Natural killer cell (primary cell): ENCODE data around the gene CDC26. TPM values are rescaled to one million over a fixed set of nuclear protein-coding genes. Genes with fewer than 3 reads are reported as not detected.
"Not testable (repeated sequence)": the region's sequence is repeated elsewhere in the genome, so short reads cannot be mapped to it uniquely, and the experiment has no call there.

ENCODE experiments used
- ATAC-seq, 3 donors: fragments of 150-1000 bp in 2 of 3; fragments of 200-7000 bp in 1 of 3; cut with Tn5 transposase; 1 replicate in 1 of 3; 2 replicates in 2 of 3; pipeline ENCODE4 v1.10.0; 2021; ENCODE audit warnings: mild to moderate bottlenecking in 2 of 3, moderate library complexity in 2 of 3
- DNase-seq, 2 donors: peaks; one replicate each; pipeline versions ENCODE4 v3.0.0 to v3.0.0-alpha.2; 2013 to 2021; ENCODE audit warnings: mixed read lengths in 1 of 2
- H3K27ac ChIP-seq: one replicate; pipeline ENCODE4 v1.5.1; 2013; ENCODE audit warnings: mild to moderate bottlenecking, low read length
- H3K27me3 ChIP-seq: one replicate; pipeline ENCODE4 v1.6.1; 2013; ENCODE audit warnings: low read length; ENCODE audit not compliant: control insufficient read depth, insufficient read depth
- H3K36me3 ChIP-seq: one replicate; pipeline ENCODE4 v1.6.1; 2013; ENCODE audit warnings: low read length; ENCODE audit not compliant: control insufficient read depth, insufficient read depth
- H3K4me1 ChIP-seq: one replicate; pipeline ENCODE4 v1.6.1; 2013; ENCODE audit warnings: low read length; ENCODE audit not compliant: control insufficient read depth, insufficient read depth
- H3K4me3 ChIP-seq: one replicate; pipeline ENCODE4 v1.5.1; 2013; ENCODE audit warnings: low read length
- H3K9me3 ChIP-seq: one replicate; pipeline ENCODE4 v1.6.1; 2013; ENCODE audit warnings: low read length; ENCODE audit not compliant: control insufficient read depth, insufficient read depth
- H3K27ac Mint-ChIP-seq, 2 donors: one replicate each; pipeline ENCODE4 v1.8.0; 2022; ENCODE audit warnings: mild to moderate bottlenecking in 2 of 2, mixed read lengths in 2 of 2, moderate library complexity in 1 of 2
- H3K27me3 Mint-ChIP-seq, 2 donors: one replicate each; pipeline ENCODE4 v1.8.0; 2022; ENCODE audit warnings: low read depth in 2 of 2, mixed read lengths in 2 of 2
- H3K36me3 Mint-ChIP-seq: one replicate; pipeline ENCODE4 v1.8.0; 2022; ENCODE audit warnings: mixed read lengths
- H3K4me1 Mint-ChIP-seq, 2 donors: one replicate each; pipeline ENCODE4 v1.8.0; 2022; ENCODE audit warnings: mixed read lengths in 2 of 2
- H3K4me3 Mint-ChIP-seq: one replicate; pipeline ENCODE4 v1.8.0; 2022; ENCODE audit warnings: mild to moderate bottlenecking, moderate library complexity, mixed read lengths
- H3K9me3 Mint-ChIP-seq, 2 donors: one replicate each; pipeline ENCODE4 v1.8.0; 2022; ENCODE audit warnings: mixed read lengths in 2 of 2
- WGBS: methylation state at CpG from one replicate; pipeline ENCODE4 v1.1.7; 2013; ENCODE audit warnings: missing lambda C conversion rate; ENCODE audit not compliant: insufficient coverage; 5-methylcytosine and 5-hydroxymethylcytosine counted together
- intact Hi-C: fragments of 100-400 bp; cut with micrococcal nuclease; formaldehyde crosslinking; loops from one replicate; pipeline ENCODE4 v1.14.2; 2022
- total RNA-seq, 4 donors: library from RNA; stranded (reverse); fragments of 120-200 nt in 1 of 4; gene quantifications; one replicate each; pipeline versions ENCODE4 v1.2.3 to v1.2.4, GENCODE V29; 2013 to 2022
- TF ChIP-seq, protein P1 (sequence below): fragments of 200-600 bp; IDR thresholded peaks from one replicate; pipeline ENCODE4 v1.8.0; 2022; ENCODE audit warnings: antibody characterized with exemption

The CDC26 gene
- total RNA-seq, 3 donors from 2014 or later (not counting 1 experiment from before 2014, with no cell fraction given): 16.8 to 24.8 (median 21.5) TPM

DNA sequence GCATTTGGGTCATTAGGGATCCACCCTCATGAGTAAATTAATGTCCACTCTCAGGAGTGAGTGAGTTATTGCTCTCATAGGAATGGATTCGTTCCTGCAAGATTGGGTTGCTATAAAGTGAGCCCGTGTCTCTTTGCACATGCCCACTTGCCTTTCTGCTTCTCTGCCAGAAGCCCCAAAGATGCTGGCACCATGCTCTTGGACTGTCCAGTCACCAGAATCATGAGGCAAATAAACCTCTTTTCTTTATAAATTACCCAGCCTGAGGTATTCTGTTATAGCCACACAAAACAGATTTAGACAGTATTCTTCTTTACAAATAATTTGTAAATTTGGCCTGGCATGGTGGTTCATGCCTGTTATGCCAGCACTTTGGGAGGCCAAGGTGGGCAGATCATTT lies 24.6 kb downstream of the CDC26 start:
- no peaks in the 10 kb centered on the region for H3K4me1 Mint-ChIP-seq
- H3K36me3 ChIP-seq: no peaks in the 10 kb centered on the region
- TF ChIP-seq, protein P1, sequence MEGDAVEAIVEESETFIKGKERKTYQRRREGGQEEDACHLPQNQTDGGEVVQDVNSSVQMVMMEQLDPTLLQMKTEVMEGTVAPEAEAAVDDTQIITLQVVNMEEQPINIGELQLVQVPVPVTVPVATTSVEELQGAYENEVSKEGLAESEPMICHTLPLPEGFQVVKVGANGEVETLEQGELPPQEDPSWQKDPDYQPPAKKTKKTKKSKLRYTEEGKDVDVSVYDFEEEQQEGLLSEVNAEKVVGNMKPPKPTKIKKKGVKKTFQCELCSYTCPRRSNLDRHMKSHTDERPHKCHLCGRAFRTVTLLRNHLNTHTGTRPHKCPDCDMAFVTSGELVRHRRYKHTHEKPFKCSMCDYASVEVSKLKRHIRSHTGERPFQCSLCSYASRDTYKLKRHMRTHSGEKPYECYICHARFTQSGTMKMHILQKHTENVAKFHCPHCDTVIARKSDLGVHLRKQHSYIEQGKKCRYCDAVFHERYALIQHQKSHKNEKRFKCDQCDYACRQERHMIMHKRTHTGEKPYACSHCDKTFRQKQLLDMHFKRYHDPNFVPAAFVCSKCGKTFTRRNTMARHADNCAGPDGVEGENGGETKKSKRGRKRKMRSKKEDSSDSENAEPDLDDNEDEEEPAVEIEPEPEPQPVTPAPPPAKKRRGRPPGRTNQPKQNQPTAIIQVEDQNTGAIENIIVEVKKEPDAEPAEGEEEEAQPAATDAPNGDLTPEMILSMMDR: no peak
- no peaks in the 10 kb centered on the region for H3K27me3 Mint-ChIP-seq
- no peak for ATAC-seq
- H3K9me3 Mint-ChIP-seq: no peaks in the 10 kb centered on the region
- DNase-seq: no peak
- H3K4me3 ChIP-seq: no peak overlapping the region
- H3K4me1 ChIP-seq: no peaks in the 10 kb centered on the region
- no peaks in the 10 kb centered on the region for H3K9me3 ChIP-seq
- WGBS: 100% methylated on average over 2 of the region's 2 CpGs
- intact Hi-C loops: no loop called here
- no peaks in the 10 kb centered on the region for H3K27me3 ChIP-seq
- no peak overlapping the region for H3K27ac Mint-ChIP-seq
- no peak overlapping the region for H3K27ac ChIP-seq
- H3K36me3 Mint-ChIP-seq: no peaks in the 10 kb centered on the region
- H3K4me3 Mint-ChIP-seq: no peak overlapping the region

DNA sequence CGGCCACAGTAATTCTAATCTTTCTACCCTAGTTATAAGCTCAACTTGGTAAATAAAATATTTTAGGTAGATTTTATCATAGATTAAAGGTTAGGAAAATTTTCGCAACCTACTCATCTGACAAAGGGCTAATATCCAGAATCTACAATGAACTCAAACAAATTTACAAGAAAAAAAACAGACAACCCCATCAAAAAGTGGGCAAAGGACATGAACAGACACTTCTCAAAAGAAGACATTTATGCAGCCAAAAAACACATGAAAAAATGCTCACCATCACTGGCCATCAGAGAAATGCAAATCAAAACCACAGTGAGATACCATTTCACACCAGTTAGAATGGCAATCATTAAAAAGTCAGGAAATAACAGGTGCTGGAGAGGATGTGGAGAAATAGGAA lies 25.7 kb downstream of the CDC26 start:
- H3K36me3 Mint-ChIP-seq, ATAC-seq, H3K27me3 Mint-ChIP-seq, H3K27ac ChIP-seq, H3K4me3 ChIP-seq, DNase-seq, H3K9me3 Mint-ChIP-seq, H3K9me3 ChIP-seq, H3K4me1 ChIP-seq, H3K36me3 ChIP-seq, intact Hi-C loops, H3K4me3 Mint-ChIP-seq, H3K27ac Mint-ChIP-seq, H3K4me1 Mint-ChIP-seq, H3K27me3 ChIP-seq: not testable (repeated sequence)
- no CpG with 5 or more reads among the region's 2 CpGs for WGBS

DNA sequence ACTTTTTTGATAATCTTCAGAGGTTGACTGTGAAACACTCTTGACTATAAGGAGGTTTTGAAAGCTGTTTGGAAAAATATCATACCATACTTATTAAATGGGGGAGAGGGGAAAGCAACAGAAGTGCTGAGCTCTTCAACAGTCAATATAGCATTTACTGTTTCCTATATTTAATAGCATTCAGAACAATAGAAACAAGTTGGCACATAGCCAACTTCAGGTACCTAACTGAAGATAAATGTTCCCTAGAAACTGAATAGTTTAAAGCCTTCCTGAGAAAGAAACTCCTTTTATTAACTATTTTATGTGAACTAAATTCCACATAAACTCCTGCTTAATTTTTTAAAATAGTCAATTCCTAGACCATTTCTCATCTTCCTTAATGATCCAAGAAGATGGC lies 27.7 kb downstream of the CDC26 start:
- TF ChIP-seq, protein P1: no peak
- no peaks in the 10 kb centered on the region for H3K36me3 ChIP-seq
- Mint-ChIP-seq H3K27ac (no peak overlapping the region), H3K9me3 (no peaks in the 10 kb centered on the region), H3K27me3 (no peaks in the 10 kb centered on the region), H3K4me1 (no peaks in the 10 kb centered on the region), H3K36me3 (no peaks in the 10 kb centered on the region), H3K4me3 (no peak overlapping the region)
- H3K27ac ChIP-seq: no peak overlapping the region
- H3K4me3 ChIP-seq: no peak overlapping the region
- H3K9me3 ChIP-seq: no peaks in the 10 kb centered on the region
- no peak for ATAC-seq
- no peaks in the 10 kb centered on the region for H3K4me1 ChIP-seq
- H3K27me3 ChIP-seq: no peaks in the 10 kb centered on the region
- DNase-seq: no peak
- intact Hi-C loops: no loop called here

DNA sequence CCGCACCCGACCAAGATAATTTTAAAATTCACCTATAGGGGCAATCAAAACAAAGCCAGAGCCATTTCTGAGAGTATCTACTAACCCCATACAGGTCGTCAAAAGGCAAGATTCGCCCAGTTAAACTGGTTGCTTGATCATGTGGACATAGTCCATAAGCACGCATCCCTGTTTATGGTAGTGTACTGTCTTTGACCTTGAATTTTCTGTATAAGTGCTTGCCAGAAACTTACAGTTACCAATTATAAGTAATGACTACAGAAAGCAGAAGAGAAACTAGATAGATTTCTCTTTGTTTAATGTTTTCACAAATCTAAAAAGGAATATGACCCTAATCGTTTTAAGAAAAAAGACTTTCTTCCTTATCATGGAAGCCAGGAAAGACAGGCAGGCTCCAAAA lies 28.4 kb downstream of the CDC26 start:
- H3K36me3 Mint-ChIP-seq: no peaks in the 10 kb centered on the region
- no peak for ATAC-seq
- H3K27ac ChIP-seq: no peak overlapping the region
- H3K27me3 Mint-ChIP-seq: no peaks in the 10 kb centered on the region
- no peak overlapping the region for H3K4me3 ChIP-seq
- H3K27ac Mint-ChIP-seq: no peak overlapping the region
- no peak for DNase-seq
- H3K4me1 Mint-ChIP-seq: no peaks in the 10 kb centered on the region
- H3K9me3 ChIP-seq: no peaks in the 10 kb centered on the region
- intact Hi-C loops: no loop called here
- no peaks in the 10 kb centered on the region for H3K4me1 ChIP-seq
- H3K36me3 ChIP-seq: no peaks in the 10 kb centered on the region
- H3K27me3 ChIP-seq: no peaks in the 10 kb centered on the region
- no peak overlapping the region for H3K4me3 Mint-ChIP-seq
- 87% methylated on average over 6 of the region's 6 CpGs for WGBS
- TF ChIP-seq, protein P1: no peak
- no peaks in the 10 kb centered on the region for H3K9me3 Mint-ChIP-seq
